Measurements from ENCODE around the gene CDH6. TPM values are rescaled to one million over a fixed set of nuclear protein-coding genes. Genes with fewer than 3 reads are reported as not detected.

The CDH6 gene
- total and polyA plus RNA-seq, 2 experiments from 2014 or later = 0.60 to 1.1 TPM

DNA sequence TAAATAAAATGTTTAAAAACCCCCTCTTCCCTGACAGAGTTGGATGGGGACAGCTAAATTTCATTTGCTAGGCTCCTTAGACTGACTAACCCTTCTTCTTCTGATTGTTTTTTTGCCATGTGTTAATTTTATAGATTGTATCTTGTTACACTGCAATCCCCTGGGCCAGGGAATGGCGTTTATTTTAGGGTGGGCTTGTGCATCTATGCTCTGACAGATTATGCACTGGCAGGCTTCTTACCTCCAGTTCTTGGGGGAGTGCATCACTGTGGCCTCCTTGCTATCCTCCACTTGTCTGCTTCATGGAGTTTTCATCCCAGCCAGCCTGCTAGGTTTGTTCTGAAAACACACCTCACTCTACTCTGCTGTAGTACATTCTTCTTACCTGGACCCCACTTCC lies 178.6 kb downstream of the CDH6 start:
- Histone ChIP-seq H3K36me3 (ENCODE audit: insufficient read depth) (no peaks in the 10 kb centered on the region), H3K79me2 (replicated peaks; ENCODE audit: insufficient read depth) (no peaks in the 10 kb centered on the region), H3K9me2 (ENCODE audit: insufficient read depth) (0 out of 2 replicates have a peak, but pooled peaks cover 3% of the 10 kb centered on the region), H3K4me3 (no peak overlapping the region), H2AFZ (no peak overlapping the region), H3K4me2 (no peak overlapping the region), H3K27ac (ENCODE audit: low read depth) (no peak overlapping the region), H3K27me3 (ENCODE audit: insufficient read depth) (no peaks in the 10 kb centered on the region), H3F3A (replicated peaks; ENCODE audit: low read depth) (no peaks in the 10 kb centered on the region), H4K20me1 (replicated peaks; ENCODE audit: insufficient read depth) (no peaks in the 10 kb centered on the region), H3K4me1 (ENCODE audit: insufficient read depth) (no peaks in the 10 kb centered on the region)
- no peaks in the 10 kb centered on the region for H3K36me3 Mint-ChIP-seq (ENCODE audit: low read depth)
- TF ChIP-seq EZH2 (IDR thresholded peaks at IDR 0.05; ENCODE audit: low read depth, unreplicated experiment) (no peak), POLR2AphosphoS5 (IDR thresholded peaks at IDR 0.05; ENCODE audit: low read depth) (no peak), NANOG (IDR thresholded peaks at IDR 0.05; ENCODE audit: borderline replicate concordance) (no peak), ZNF114 (CRISPR knock-in tag; IDR thresholded peaks at IDR 0.05) (no peak), EZH2phosphoT487 (IDR thresholded peaks at IDR 0.05; ENCODE audit: unreplicated experiment) (no peak), ZNF331 (CRISPR knock-in tag; IDR thresholded peaks at IDR 0.05; ENCODE audit: low read depth) (no peak), STAT1 (IDR thresholded peaks at IDR 0.05; ENCODE audit: unreplicated experiment) (no peak), CREB1 (CRISPR knock-in tag; IDR thresholded peaks at IDR 0.05; ENCODE audit: low read depth) (no peak), JUNB (IDR thresholded peaks at IDR 0.05; ENCODE audit: unreplicated experiment) (no peak)
- TF ChIP-seq, protein P1, sequence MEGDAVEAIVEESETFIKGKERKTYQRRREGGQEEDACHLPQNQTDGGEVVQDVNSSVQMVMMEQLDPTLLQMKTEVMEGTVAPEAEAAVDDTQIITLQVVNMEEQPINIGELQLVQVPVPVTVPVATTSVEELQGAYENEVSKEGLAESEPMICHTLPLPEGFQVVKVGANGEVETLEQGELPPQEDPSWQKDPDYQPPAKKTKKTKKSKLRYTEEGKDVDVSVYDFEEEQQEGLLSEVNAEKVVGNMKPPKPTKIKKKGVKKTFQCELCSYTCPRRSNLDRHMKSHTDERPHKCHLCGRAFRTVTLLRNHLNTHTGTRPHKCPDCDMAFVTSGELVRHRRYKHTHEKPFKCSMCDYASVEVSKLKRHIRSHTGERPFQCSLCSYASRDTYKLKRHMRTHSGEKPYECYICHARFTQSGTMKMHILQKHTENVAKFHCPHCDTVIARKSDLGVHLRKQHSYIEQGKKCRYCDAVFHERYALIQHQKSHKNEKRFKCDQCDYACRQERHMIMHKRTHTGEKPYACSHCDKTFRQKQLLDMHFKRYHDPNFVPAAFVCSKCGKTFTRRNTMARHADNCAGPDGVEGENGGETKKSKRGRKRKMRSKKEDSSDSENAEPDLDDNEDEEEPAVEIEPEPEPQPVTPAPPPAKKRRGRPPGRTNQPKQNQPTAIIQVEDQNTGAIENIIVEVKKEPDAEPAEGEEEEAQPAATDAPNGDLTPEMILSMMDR (conservative IDR thresholded peaks at IDR 0.05; ENCODE audit: low read depth in 2 of 2) = no peak
- TF ChIP-seq, protein P2, sequence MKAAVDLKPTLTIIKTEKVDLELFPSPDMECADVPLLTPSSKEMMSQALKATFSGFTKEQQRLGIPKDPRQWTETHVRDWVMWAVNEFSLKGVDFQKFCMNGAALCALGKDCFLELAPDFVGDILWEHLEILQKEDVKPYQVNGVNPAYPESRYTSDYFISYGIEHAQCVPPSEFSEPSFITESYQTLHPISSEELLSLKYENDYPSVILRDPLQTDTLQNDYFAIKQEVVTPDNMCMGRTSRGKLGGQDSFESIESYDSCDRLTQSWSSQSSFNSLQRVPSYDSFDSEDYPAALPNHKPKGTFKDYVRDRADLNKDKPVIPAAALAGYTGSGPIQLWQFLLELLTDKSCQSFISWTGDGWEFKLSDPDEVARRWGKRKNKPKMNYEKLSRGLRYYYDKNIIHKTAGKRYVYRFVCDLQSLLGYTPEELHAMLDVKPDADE (IDR thresholded peaks at IDR 0.05) = no peak
- TF ChIP-seq, protein P3, sequence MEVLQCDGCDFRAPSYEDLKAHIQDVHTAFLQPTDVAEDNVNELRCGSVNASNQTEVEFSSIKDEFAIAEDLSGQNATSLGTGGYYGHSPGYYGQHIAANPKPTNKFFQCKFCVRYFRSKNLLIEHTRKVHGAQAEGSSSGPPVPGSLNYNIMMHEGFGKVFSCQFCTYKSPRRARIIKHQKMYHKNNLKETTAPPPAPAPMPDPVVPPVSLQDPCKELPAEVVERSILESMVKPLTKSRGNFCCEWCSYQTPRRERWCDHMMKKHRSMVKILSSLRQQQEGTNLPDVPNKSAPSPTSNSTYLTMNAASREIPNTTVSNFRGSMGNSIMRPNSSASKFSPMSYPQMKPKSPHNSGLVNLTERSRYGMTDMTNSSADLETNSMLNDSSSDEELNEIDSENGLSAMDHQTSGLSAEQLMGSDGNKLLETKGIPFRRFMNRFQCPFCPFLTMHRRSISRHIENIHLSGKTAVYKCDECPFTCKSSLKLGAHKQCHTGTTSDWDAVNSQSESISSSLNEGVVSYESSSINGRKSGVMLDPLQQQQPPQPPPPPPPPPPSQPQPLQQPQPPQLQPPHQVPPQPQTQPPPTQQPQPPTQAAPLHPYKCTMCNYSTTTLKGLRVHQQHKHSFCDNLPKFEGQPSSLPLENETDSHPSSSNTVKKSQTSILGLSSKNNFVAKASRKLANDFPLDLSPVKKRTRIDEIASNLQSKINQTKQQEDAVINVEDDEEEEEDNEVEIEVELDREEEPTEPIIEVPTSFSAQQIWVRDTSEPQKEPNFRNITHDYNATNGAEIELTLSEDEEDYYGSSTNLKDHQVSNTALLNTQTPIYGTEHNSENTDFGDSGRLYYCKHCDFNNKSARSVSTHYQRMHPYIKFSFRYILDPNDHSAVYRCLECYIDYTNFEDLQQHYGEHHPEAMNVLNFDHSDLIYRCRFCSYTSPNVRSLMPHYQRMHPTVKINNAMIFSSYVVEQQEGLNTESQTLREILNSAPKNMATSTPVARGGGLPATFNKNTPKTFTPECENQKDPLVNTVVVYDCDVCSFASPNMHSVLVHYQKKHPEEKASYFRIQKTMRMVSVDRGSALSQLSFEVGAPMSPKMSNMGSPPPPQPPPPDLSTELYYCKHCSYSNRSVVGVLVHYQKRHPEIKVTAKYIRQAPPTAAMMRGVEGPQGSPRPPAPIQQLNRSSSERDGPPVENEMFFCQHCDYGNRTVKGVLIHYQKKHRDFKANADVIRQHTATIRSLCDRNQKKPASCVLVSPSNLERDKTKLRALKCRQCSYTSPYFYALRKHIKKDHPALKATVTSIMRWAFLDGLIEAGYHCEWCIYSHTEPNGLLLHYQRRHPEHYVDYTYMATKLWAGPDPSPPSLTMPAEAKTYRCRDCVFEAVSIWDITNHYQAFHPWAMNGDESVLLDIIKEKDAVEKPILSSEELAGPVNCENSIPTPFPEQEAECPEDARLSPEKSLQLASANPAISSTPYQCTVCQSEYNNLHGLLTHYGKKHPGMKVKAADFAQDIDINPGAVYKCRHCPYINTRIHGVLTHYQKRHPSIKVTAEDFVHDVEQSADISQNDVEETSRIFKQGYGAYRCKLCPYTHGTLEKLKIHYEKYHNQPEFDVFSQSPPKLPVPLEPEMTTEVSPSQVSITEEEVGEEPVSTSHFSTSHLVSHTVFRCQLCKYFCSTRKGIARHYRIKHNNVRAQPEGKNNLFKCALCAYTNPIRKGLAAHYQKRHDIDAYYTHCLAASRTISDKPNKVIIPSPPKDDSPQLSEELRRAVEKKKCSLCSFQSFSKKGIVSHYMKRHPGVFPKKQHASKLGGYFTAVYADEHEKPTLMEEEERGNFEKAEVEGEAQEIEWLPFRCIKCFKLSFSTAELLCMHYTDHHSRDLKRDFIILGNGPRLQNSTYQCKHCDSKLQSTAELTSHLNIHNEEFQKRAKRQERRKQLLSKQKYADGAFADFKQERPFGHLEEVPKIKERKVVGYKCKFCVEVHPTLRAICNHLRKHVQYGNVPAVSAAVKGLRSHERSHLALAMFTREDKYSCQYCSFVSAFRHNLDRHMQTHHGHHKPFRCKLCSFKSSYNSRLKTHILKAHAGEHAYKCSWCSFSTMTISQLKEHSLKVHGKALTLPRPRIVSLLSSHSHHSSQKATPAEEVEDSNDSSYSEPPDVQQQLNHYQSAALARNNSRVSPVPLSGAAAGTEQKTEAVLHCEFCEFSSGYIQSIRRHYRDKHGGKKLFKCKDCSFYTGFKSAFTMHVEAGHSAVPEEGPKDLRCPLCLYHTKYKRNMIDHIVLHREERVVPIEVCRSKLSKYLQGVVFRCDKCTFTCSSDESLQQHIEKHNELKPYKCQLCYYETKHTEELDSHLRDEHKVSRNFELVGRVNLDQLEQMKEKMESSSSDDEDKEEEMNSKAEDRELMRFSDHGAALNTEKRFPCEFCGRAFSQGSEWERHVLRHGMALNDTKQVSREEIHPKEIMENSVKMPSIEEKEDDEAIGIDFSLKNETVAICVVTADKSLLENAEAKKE (CRISPR knock-in tag; IDR thresholded peaks at IDR 0.05) = no peak
- TF ChIP-seq, protein P4, sequence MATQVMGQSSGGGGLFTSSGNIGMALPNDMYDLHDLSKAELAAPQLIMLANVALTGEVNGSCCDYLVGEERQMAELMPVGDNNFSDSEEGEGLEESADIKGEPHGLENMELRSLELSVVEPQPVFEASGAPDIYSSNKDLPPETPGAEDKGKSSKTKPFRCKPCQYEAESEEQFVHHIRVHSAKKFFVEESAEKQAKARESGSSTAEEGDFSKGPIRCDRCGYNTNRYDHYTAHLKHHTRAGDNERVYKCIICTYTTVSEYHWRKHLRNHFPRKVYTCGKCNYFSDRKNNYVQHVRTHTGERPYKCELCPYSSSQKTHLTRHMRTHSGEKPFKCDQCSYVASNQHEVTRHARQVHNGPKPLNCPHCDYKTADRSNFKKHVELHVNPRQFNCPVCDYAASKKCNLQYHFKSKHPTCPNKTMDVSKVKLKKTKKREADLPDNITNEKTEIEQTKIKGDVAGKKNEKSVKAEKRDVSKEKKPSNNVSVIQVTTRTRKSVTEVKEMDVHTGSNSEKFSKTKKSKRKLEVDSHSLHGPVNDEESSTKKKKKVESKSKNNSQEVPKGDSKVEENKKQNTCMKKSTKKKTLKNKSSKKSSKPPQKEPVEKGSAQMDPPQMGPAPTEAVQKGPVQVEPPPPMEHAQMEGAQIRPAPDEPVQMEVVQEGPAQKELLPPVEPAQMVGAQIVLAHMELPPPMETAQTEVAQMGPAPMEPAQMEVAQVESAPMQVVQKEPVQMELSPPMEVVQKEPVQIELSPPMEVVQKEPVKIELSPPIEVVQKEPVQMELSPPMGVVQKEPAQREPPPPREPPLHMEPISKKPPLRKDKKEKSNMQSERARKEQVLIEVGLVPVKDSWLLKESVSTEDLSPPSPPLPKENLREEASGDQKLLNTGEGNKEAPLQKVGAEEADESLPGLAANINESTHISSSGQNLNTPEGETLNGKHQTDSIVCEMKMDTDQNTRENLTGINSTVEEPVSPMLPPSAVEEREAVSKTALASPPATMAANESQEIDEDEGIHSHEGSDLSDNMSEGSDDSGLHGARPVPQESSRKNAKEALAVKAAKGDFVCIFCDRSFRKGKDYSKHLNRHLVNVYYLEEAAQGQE (IDR thresholded peaks at IDR 0.05; ENCODE audit: unreplicated experiment) = no peak
- H3K9me3 Mint-ChIP-seq = no peaks in the 10 kb centered on the region; the same call in 2 of the 3 replicates
- H3K27me3 Mint-ChIP-seq (ENCODE audit: insufficient read depth, low read depth, poor library complexity) = peaks cover 3% of the 10 kb centered on the region
- H3K4me3 Mint-ChIP-seq = no peak overlapping the region
- DNase-seq (ENCODE audit: low spot score) = no peak
- H3K4me1 Mint-ChIP-seq = peaks cover 5% of the 10 kb centered on the region
- no peak for ATAC-seq
- no peak overlapping the region for H3K27ac Mint-ChIP-seq
